Naive thymus-derived CD4-positive, alpha-beta T cell (primary cell): ENCODE data around the gene STAT1. TPM values are rescaled to one million over a fixed set of nuclear protein-coding genes. Genes with fewer than 3 reads are reported as not detected.
A peak's percentile ranks its signal among the peaks of the same experiment; 100 is the strongest.

Source experiments
- ATAC-seq: fragments of 150-1000 bp; cut with Tn5 transposase; 2 replicates; pipeline ENCODE4 v1.10.0; 2021; ENCODE audit warnings: mild to moderate bottlenecking, moderate library complexity
- CTCF ChIA-PET: fragments of 350-600 bp; sonication (Branson Sonifier 250); formaldehyde crosslinking; loops from one replicate; lab custom pipeline; 2021; ENCODE audit warnings: antibody characterized with exemption; lab: Charles Lee
- POLR2A ChIA-PET: fragments of 350-600 bp; sonication (Branson Sonifier 250); formaldehyde crosslinking; loops from one replicate; lab custom pipeline; 2021; ENCODE audit warnings: antibody characterized with exemption, inconsistent platforms; lab: Charles Lee
- DNase-seq, 9 donors: peaks; one replicate each; pipeline versions ENCODE4 v3.0.0 to v3.0.0-alpha.2; 2020 to 2022; ENCODE audit warnings: mixed read lengths in 1 of 9
- H3K27ac ChIP-seq: one replicate; pipeline ENCODE4 v1.7.0; 2013; ENCODE audit warnings: mild to moderate bottlenecking, low read depth, low read length, moderate library complexity
- H3K27me3 ChIP-seq, 2 donors: one replicate each; pipeline ENCODE4 v1.7.0; 2013; ENCODE audit warnings: low read length in 2 of 2, mild to moderate bottlenecking in 2 of 2, moderate library complexity in 2 of 2; ENCODE audit not compliant: control insufficient read depth in 2 of 2, insufficient read depth in 2 of 2
- H3K36me3 ChIP-seq, 3 experiments: 1 replicate in 2 of 3; 2 replicates in 1 of 3; pipeline ENCODE4 v1.7.0; 2013; ENCODE audit warnings: low read length in 3 of 3, mild to moderate bottlenecking in 3 of 3, moderate library complexity in 1 of 3; ENCODE audit not compliant: insufficient read depth in 3 of 3, control insufficient read depth in 2 of 3
- H3K4me1 ChIP-seq, 2 donors: one replicate each; pipeline ENCODE4 v1.7.0; 2013; ENCODE audit warnings: low read length in 2 of 2, mild to moderate bottlenecking in 2 of 2, moderate library complexity in 1 of 2; ENCODE audit not compliant: control insufficient read depth in 2 of 2, insufficient read depth in 2 of 2
- H3K4me3 ChIP-seq: 2 replicates; pipeline ENCODE4 v1.7.0; 2013; ENCODE audit warnings: mild to moderate bottlenecking, low read length
- H3K9me3 ChIP-seq, 3 experiments: 1 replicate in 2 of 3; 2 replicates in 1 of 3; pipeline ENCODE4 v1.7.0; 2013; ENCODE audit warnings: low read length in 3 of 3; ENCODE audit not compliant: control insufficient read depth in 2 of 3
- H3K27ac Mint-ChIP-seq, 9 donors: one replicate each; pipeline ENCODE4 v1.8.0; 2020 to 2022; ENCODE audit warnings: mixed read lengths in 9 of 9, mild to moderate bottlenecking in 8 of 9, moderate library complexity in 5 of 9, inconsistent platforms in 2 of 9
- H3K27me3 Mint-ChIP-seq, 5 donors: one replicate each; pipeline ENCODE4 v1.8.0; 2021 to 2022; ENCODE audit warnings: mixed read lengths in 5 of 5, mild to moderate bottlenecking in 1 of 5
- H3K36me3 Mint-ChIP-seq, 5 donors: one replicate each; pipeline ENCODE4 v1.8.0; 2020 to 2022; ENCODE audit warnings: mixed read lengths in 5 of 5, mild to moderate bottlenecking in 3 of 5, inconsistent platforms in 1 of 5
- H3K4me1 Mint-ChIP-seq, 7 donors: one replicate each; pipeline ENCODE4 v1.8.0; 2020 to 2022; ENCODE audit warnings: mixed read lengths in 7 of 7, mild to moderate bottlenecking in 3 of 7, inconsistent platforms in 1 of 7
- H3K4me3 Mint-ChIP-seq, 10 donors: one replicate each; pipeline ENCODE4 v1.8.0; 2020 to 2022; ENCODE audit warnings: mild to moderate bottlenecking in 10 of 10, mixed read lengths in 10 of 10, moderate library complexity in 6 of 10, inconsistent platforms in 2 of 10
- H3K9me3 Mint-ChIP-seq, 11 donors: one replicate each; pipeline ENCODE4 v1.8.0; 2020 to 2022; ENCODE audit warnings: mixed read lengths in 11 of 11, mild to moderate bottlenecking in 4 of 11, inconsistent platforms in 1 of 11, moderate library complexity in 1 of 11
- intact Hi-C, 2 donors: fragments of 100-400 bp; cut with micrococcal nuclease; formaldehyde crosslinking; loops; one replicate each; pipeline ENCODE4 v1.15.1; 2023
- polyA plus RNA-seq, 2 donors: library from polyadenylated mRNA; unstranded; fragments of 300-500 nt; fragmentation: Illumina TruSeq; gene quantifications; one replicate each; pipeline ENCODE4 v1.2.3, GENCODE V29; 2021
- total RNA-seq, 6 experiments: library from RNA in 5 of 6; stranded (reverse) in 5 of 6; gene quantifications; 1 replicate in 5 of 6; 2 replicates in 1 of 6; pipeline ENCODE4 v1.2.3 and lab custom pipeline; 2021 to 2026

The STAT1 gene
- total and polyA plus RNA-seq, 7 experiments from 2014 or later = 74.1 to 1,177 (median 92.2) TPM

DNA sequence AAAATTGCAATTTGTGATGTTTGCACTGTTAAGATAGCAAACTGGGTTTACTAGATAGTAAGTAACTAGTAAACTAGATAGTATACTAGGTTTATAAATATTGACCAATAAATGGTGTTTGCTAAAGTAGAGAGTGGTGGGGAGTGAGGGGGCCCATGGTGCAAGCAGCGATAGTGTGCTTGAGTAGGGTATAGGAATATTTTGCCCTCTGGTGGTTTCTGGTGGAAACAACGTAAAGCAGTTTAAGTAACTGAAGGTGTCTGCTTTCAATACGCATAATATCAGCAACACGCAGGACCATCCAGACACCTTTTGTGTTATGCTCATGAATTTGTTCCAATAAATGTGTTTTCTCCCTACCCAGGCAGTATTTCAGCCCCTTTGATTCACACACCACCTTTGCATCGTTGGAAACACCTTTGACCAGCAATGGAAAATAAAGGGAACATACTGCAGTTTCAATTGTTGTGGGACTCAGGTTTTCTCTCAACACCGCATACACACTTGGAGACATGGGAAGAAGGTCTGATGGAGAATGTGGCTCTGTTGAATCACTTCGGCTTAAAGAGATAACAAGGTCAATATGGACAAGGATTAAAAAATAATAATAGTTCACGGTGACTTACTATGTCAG, 16.7 kb upstream of the STAT1 start:
- H3K36me3 ChIP-seq = peaks cover 0 to 40% (median 28%) of the 10 kb centered on the region in 3 experiments
- peaks cover 27 to 30% of the 10 kb centered on the region in 2 donors for H3K4me1 ChIP-seq
- H3K27ac ChIP-seq = peak overlapping the region; percentile 52
- Mint-ChIP-seq H3K27me3 (no peaks in the 10 kb centered on the region), H3K36me3 (peaks cover 0 to 47% (median 9%) of the 10 kb centered on the region in 5 donors), H3K27ac (peak overlapping the region; percentile 36 to 83 (median 73)), H3K4me1 (peaks cover 15 to 66% (median 37%) of the 10 kb centered on the region in 7 donors), H3K4me3 (peak overlapping the region in 4 of 10 donors; percentile 6 to 41 (median 20)), H3K9me3 (no peaks in the 10 kb centered on the region)
- intact Hi-C loops = loop anchor here (1.0 to 10.0 kb wide), 7 partner anchors 10 to 946 kb away; partner anchors contain the start of gene STAT1 (in 2 of the 2)
- H3K27me3 ChIP-seq = no peaks in the 10 kb centered on the region
- no peaks in the 10 kb centered on the region for H3K9me3 ChIP-seq
- peak in 7 of 9 donors; percentile 31 to 64 (median 59) for DNase-seq
- ATAC-seq = peak; percentile 86
- POLR2A ChIA-PET = interaction anchor here (4.6 kb wide), 1 partner anchor 17 kb away, joined by 27 read pairs; the partner anchor contains the start of gene STAT1
- no peak overlapping the region for H3K4me3 ChIP-seq
- CTCF ChIA-PET = interaction anchor here (1.6 kb wide), 2 partner anchors 34 to 248 kb away, joined by 4 to 5 read pairs; no protein-coding TSS in a partner anchor

DNA sequence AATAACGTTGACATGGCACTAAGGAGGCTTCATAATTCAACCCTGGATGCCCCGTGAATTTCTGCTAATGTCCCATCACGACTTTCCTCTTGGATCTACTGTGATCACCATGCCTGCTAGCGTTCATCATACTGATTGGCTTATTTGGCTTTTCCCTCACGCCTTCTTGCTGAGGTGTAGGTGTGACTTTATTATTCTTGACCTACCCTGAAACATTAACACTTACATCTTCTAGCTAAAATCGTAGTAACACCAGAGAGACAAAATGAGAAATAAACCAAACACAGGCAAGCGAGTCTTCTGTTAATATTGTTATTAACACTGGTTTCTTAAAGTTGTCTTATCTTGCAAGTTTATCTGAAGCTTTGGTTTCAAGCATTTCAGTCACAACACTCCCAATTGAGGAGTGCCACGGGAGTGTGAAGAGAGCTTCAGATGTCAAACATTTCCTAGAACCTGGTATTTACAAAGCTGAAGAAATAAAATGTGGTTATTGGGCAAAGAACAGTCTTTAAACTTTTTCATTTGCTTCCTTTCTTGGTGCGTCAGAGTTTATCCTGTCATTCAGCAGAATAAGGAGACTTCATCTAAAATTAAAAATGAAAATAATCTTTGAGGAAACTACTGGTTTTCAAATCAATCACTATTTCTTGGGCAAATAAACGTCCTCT, 15.4 kb upstream of the STAT1 start:
- peaks cover 27 to 30% of the 10 kb centered on the region in 2 donors for H3K4me1 ChIP-seq
- H3K4me3 Mint-ChIP-seq = peak overlapping the region in 9 of 10 donors; percentile 4 to 75 (median 49)
- H3K27ac ChIP-seq = peak overlapping the region; percentile 52
- H3K27ac Mint-ChIP-seq = peak overlapping the region; percentile 39 to 92 (median 76)
- intact Hi-C loops = loop anchor here in 1 of 2 donors (10.0 kb wide), 1 partner anchor 1245 kb away; the partner anchor contains the start of genes ORMDL1 and PMS1
- H3K36me3 Mint-ChIP-seq = peaks cover 0 to 42% (median 9%) of the 10 kb centered on the region in 5 donors
- POLR2A ChIA-PET = interaction anchor here (0.8 to 4.6 kb wide), 5 partner anchors 9 to 150 kb away, joined by 3 to 27 read pairs (median 4); partner anchors contain the start of genes GLS and STAT1
- DNase-seq (peak in 5 of 9 donors; percentile 26 to 45 (median 29)), ATAC-seq (peak; percentile 44)
- no peak overlapping the region for H3K4me3 ChIP-seq
- peaks cover 15 to 75% (median 46%) of the 10 kb centered on the region in 7 donors for H3K4me1 Mint-ChIP-seq
- no peaks in the 10 kb centered on the region for H3K27me3 Mint-ChIP-seq
- no peaks in the 10 kb centered on the region for H3K9me3 ChIP-seq
- no peaks in the 10 kb centered on the region for H3K9me3 Mint-ChIP-seq
- H3K36me3 ChIP-seq = peaks cover 0 to 28% (median 16%) of the 10 kb centered on the region in 3 experiments
- no peaks in the 10 kb centered on the region for H3K27me3 ChIP-seq
- CTCF ChIA-PET = interaction anchor here (0.6 to 2.1 kb wide), 12 partner anchors 8 to 246 kb away, joined by 3 to 13 read pairs (median 4); no protein-coding TSS in a partner anchor

DNA sequence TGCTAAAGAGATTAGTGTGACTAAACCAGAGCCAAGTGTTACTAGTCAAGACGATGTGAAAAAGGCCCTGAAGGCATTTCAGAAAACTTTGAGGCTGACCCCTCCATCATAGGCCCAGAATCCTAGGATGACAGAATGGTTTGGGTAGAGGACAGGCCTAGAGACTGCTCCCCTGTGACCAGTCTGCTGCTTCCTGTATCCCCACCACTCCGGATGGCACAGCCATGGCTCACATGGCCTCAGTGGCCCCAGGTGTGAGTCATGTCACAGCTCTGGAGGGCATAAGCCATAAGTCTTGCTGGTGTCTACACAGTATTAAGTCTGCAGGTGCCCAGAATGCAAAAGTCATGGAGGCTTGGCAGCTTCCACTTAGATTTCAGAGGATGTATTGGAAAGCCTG, 12.4 kb upstream of the STAT1 start:
- intact Hi-C loops = loop anchor here in 1 of 2 donors (10.0 kb wide), 1 partner anchor 1242 kb away; the partner anchor contains the start of genes ORMDL1 and PMS1
- Mint-ChIP-seq H3K9me3 (no peaks in the 10 kb centered on the region), H3K4me1 (peaks cover 15 to 64% (median 47%) of the 10 kb centered on the region in 7 donors), H3K36me3 (peaks cover 0 to 34% (median 9%) of the 10 kb centered on the region in 5 donors), H3K27me3 (no peaks in the 10 kb centered on the region), H3K4me3 (no peak overlapping the region), H3K27ac (peak overlapping the region in 7 of 9 donors; percentile 31 to 92 (median 69))
- Histone ChIP-seq H3K4me3 (no peak overlapping the region), H3K36me3 (peaks cover 0 to 5% (median 0%) of the 10 kb centered on the region in 3 experiments), H3K9me3 (no peaks in the 10 kb centered on the region), H3K4me1 (peaks cover 46 to 50% of the 10 kb centered on the region in 2 donors), H3K27me3 (no peaks in the 10 kb centered on the region), H3K27ac (no peak overlapping the region)
- no peak for ATAC-seq
- CTCF ChIA-PET = no interaction called here
- POLR2A ChIA-PET = interaction anchor here (0.6 to 4.6 kb wide), 3 partner anchors 13 to 320 kb away, joined by 3 to 27 read pairs (median 8); partner anchors contain the start of gene STAT1
- no peak for DNase-seq

DNA sequence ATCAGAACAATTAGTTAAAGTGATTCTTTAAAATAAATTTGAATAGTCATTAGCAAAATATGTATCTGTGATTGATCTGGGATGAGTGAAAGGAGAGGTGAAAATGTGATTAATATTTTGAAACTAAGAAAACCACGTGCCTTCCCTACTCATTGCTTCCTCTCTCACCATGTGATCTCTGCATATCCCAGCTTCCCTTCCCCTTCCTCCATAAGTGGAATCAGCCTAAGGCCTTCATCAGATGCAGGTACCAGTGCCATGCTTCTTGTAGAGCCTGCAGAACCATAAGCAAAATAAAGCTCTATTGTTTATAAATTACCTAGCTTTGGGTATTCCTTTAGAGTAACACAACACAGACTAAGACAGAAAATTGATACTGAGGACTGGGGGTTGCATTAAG, 11.2 kb upstream of the STAT1 start:
- Histone ChIP-seq H3K27ac (no peak overlapping the region), H3K9me3 (no peaks in the 10 kb centered on the region), H3K36me3 (no peaks in the 10 kb centered on the region), H3K4me3 (no peak overlapping the region), H3K4me1 (peaks cover 46 to 50% of the 10 kb centered on the region in 2 donors), H3K27me3 (no peaks in the 10 kb centered on the region)
- peaks cover 0 to 30% (median 9%) of the 10 kb centered on the region in 5 donors for H3K36me3 Mint-ChIP-seq
- intact Hi-C loops = loop anchor here in 1 of 2 donors (10.0 kb wide), 1 partner anchor 1240 kb away; the partner anchor contains the start of genes ORMDL1 and PMS1
- peaks cover 9 to 53% (median 40%) of the 10 kb centered on the region in 7 donors for H3K4me1 Mint-ChIP-seq
- peak overlapping the region; percentile 2 to 92 (median 75) for H3K27ac Mint-ChIP-seq
- ChIA-PET CTCF (interaction anchor here (0.7 kb wide), 1 partner anchor 131 kb away, joined by 3 read pairs; no protein-coding TSS in a partner anchor), POLR2A (interaction anchor here (0.6 to 3.5 kb wide), 2 partner anchors 12 to 111 kb away, joined by 3 to 58 read pairs; partner anchors contain the start of gene STAT1)
- ATAC-seq = no peak
- H3K27me3 Mint-ChIP-seq = peaks cover 0 to 1% (median 0%) of the 10 kb centered on the region in 5 donors
- H3K4me3 Mint-ChIP-seq = peak overlapping the region in 2 of 10 donors; percentile 22 to 67
- H3K9me3 Mint-ChIP-seq = peaks cover 0 to 2% (median 0%) of the 10 kb centered on the region in 11 donors
- DNase-seq = no peak

DNA sequence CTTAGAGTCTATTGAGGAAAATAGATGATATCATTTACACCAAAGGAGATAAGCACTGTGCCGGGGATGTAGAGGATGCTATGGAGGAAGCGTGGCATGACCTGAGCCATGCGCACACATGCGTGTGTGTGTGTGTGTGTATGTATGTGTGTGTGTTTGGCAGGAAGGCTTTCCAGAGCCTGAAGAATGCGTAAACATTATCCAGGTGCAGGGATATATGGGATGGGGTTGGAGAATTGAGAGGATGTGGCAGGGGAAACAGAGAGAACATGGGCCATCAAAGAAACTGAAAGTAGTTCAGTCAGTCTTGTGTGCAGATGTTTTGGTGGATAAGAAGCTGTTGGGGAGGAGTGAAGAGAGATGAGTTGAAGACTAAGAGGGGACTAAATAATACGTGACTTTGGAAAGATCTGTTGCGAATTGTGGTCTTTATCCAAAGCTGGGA, 9.3 kb upstream of the STAT1 start:
- Mint-ChIP-seq H3K9me3 (peaks cover 0 to 4% (median 0%) of the 10 kb centered on the region in 11 donors), H3K27ac (no peak overlapping the region), H3K4me1 (peaks cover 8 to 45% (median 38%) of the 10 kb centered on the region in 7 donors), H3K36me3 (peaks cover 0 to 21% (median 4%) of the 10 kb centered on the region in 5 donors), H3K4me3 (no peak overlapping the region), H3K27me3 (peaks cover 0 to 2% (median 0%) of the 10 kb centered on the region in 5 donors)
- CTCF ChIA-PET = interaction anchor here (1.5 kb wide), 1 partner anchor 9 kb away, joined by 5 read pairs; the partner anchor contains the start of gene STAT1
- DNase-seq = peak in 7 of 9 donors; percentile 30 to 58 (median 45)
- H3K4me1 ChIP-seq = peaks cover 41 to 48% of the 10 kb centered on the region in 2 donors
- ATAC-seq = peak; percentile 28
- no peaks in the 10 kb centered on the region for H3K9me3 ChIP-seq
- H3K27me3 ChIP-seq = no peaks in the 10 kb centered on the region
- POLR2A ChIA-PET = interaction anchor here (0.7 to 3.5 kb wide), 13 partner anchors 10 to 1260 kb away, joined by 3 to 58 read pairs (median 3); partner anchors contain the start of genes GLS, NABP1, OSGEPL1 and STAT1
- peak overlapping the region; percentile 44 for H3K4me3 ChIP-seq
- peak overlapping the region; percentile 82 for H3K27ac ChIP-seq
- intact Hi-C loops = loop anchor here (5.0 to 10.0 kb wide), 5 partner anchors 41 to 1581 kb away; partner anchors contain the start of genes ORMDL1 (in 2 of the 2), PMS1 (in 2 of the 2) and WDR75 (in 1 of the 2)
- no peaks in the 10 kb centered on the region for H3K36me3 ChIP-seq
